Fibroblast of the aortic adventitia (primary cell): Measurements from ENCODE around the gene NADK2. TPM values are rescaled to one million over a fixed set of nuclear protein-coding genes. Genes with fewer than 3 reads are reported as not detected.
A peak's percentile ranks its signal among the peaks of the same experiment; 100 is the strongest.

Experiments used
- DNase-seq: peaks from one replicate; pipeline ENCODE4 v3.0.0-alpha.2; 2010; ENCODE audit warnings: low read depth
- H3K4me3 ChIP-seq: 2 replicates; pipeline ENCODE4 v1.5.1; 2011; ENCODE audit warnings: low read depth, mild to moderate bottlenecking, control low read depth, low read length, moderate library complexity
- CTCF ChIP-seq: IDR thresholded peaks from 2 replicates; pipeline ENCODE4 v1.5.1; 2011; ENCODE audit warnings: mild to moderate bottlenecking, low read length, control low read depth, inconsistent platforms; ENCODE audit not compliant: insufficient read depth
- total RNA-seq: library from RNA; depleted of rRNA; stranded (reverse); fragments of >200 nt; gene quantifications from 2 replicates; pipeline ENCODE4 v1.2.3, GENCODE V29; 2012; ENCODE audit warnings: low replicate concordance

The NADK2 gene
- total RNA-seq, 1 donor: 29.7 TPM

- DNase-seq: peak; percentile 79
- no peak overlapping the region for H3K4me3 ChIP-seq
- peak; percentile 65 for TF ChIP-seq CTCF
These were observed 63.8 kb downstream of the NADK2 start for GRCh38 chr5:36177715-36178523.

GRCh38 chr5:36177154-36177553 lies 64.6 kb downstream of the NADK2 start:
- no peak for TF ChIP-seq CTCF
- DNase-seq: no peak
- no peak overlapping the region for H3K4me3 ChIP-seq

GRCh38 chr5:36175043-36175442 lies 66.7 kb downstream of the NADK2 start:
- no peak overlapping the region for H3K4me3 ChIP-seq
- TF ChIP-seq CTCF: no peak
- DNase-seq: no peak

- H3K4me3 ChIP-seq: no peak overlapping the region
- DNase-seq: no peak
- TF ChIP-seq CTCF: no peak
These were observed 67.6 kb downstream of the NADK2 start for GRCh38 chr5:36174119-36174518.

- no peak for TF ChIP-seq CTCF
- no peak overlapping the region for H3K4me3 ChIP-seq
These were observed 68.3 kb downstream of the NADK2 start for GRCh38 chr5:36173426-36173825.

GRCh38 chr5:36172599-36172998 lies 69.1 kb downstream of the NADK2 start:
- no peak for DNase-seq
- TF ChIP-seq CTCF: no peak
- no peak overlapping the region for H3K4me3 ChIP-seq

More at GRCh38 chr5:36173426-36173825, 68.3 kb downstream of the NADK2 start:
- no peak for DNase-seq
